Kidney (tissue), 14 donors: Measurements from ENCODE around the gene XIRP2. TPM values are rescaled to one million over a fixed set of nuclear protein-coding genes. Genes with fewer than 3 reads are reported as not detected.
A peak's percentile ranks its signal among the peaks of the same experiment; 100 is the strongest.

Experiments used
- DNase-seq, 5 donors: peaks; one replicate each; pipeline ENCODE4 v3.0.0-alpha.2; 2013 to 2020
- FAIRE-seq: peaks from 2 replicates; lab custom pipeline; 2012; peaks lifted over from hg19 to GRCh38; lab: Jason Lieb, UNC
- H3K27ac ChIP-seq, 2 donors: one replicate each; pipeline ENCODE4 v1.7.0; 2013; ENCODE audit warnings: low read depth in 2 of 2, low read length in 2 of 2, inconsistent platforms in 1 of 2
- H3K27me3 ChIP-seq: one replicate; pipeline ENCODE4 v1.7.1; 2013; ENCODE audit warnings: low read length, inconsistent platforms; ENCODE audit not compliant: control insufficient read depth, insufficient read depth
- H3K36me3 ChIP-seq, 3 donors: one replicate each; pipeline versions ENCODE4 v1.7.0 to v1.7.1; 2013; ENCODE audit warnings: low read length in 3 of 3, control low read depth in 1 of 3, inconsistent platforms in 1 of 3; ENCODE audit not compliant: insufficient read depth in 3 of 3, control insufficient read depth in 2 of 3
- H3K4me1 ChIP-seq, 3 donors: one replicate each; pipeline versions ENCODE4 v1.7.0 to v1.7.1; 2013; ENCODE audit warnings: low read length in 3 of 3, inconsistent platforms in 1 of 3, low read depth in 1 of 3; ENCODE audit not compliant: control insufficient read depth in 2 of 3, insufficient read depth in 2 of 3
- H3K4me3 ChIP-seq, 3 donors: one replicate each; pipeline versions ENCODE4 v1.7.0 to v1.8.1; 2013; ENCODE audit warnings: low read length in 3 of 3, control low read depth in 1 of 3, inconsistent platforms in 1 of 3
- H3K9ac ChIP-seq, 3 donors: one replicate each; pipeline versions ENCODE4 v1.7.0 to v1.7.1; 2013; ENCODE audit warnings: low read length in 3 of 3, control low read depth in 1 of 3, inconsistent platforms in 1 of 3
- H3K9me3 ChIP-seq, 3 donors: one replicate each; pipeline versions ENCODE4 v1.7.0 to v1.7.1; 2013; ENCODE audit warnings: low read length in 3 of 3, control low read depth in 1 of 3, inconsistent platforms in 1 of 3; ENCODE audit not compliant: control insufficient read depth in 2 of 3, insufficient read depth in 1 of 3
- CTCF ChIP-seq: IDR thresholded peaks from 3 replicates; pipeline ENCODE4 v1.5.1; 2012; ENCODE audit warnings: mild to moderate bottlenecking, moderate library complexity, borderline replicate concordance; ENCODE audit not compliant: insufficient read depth; ENCODE audit errors: extremely low read depth
- intact Hi-C: fragments of 100-400 bp; cut with DNase I; formaldehyde crosslinking; loops from one replicate; pipeline ENCODE4 v1.11.1; 2022
- polyA plus RNA-seq: library from polyadenylated mRNA; stranded (reverse); fragments of 350-450 nt; fragmentation: Illumina TruSeq; extraction: RNeasy Lipid Tissue Mini Kit (QIAGEN cat#74804); gene quantifications from one replicate; pipeline ENCODE4 v1.2.3, GENCODE V29; 2014; ENCODE audit warnings: low read depth, low replicate concordance; ENCODE audit not compliant: insufficient read depth
- total RNA-seq: library from RNA; stranded (reverse); fragmentation: NEBNext Ultra II Directional; extraction: Animal tissue kit (Norgen Biotek cat#: 25700); gene quantifications from one replicate; pipeline ENCODE4 v1.2.1, GENCODE V29; 2021
- donor health status: control.
- donor health status: control.
- donor health status: control.
- donor health status: control.
- donor health status: control.
- donor health status: DM: yes; HTN: yes; CAD: no.
- donor health status: Normal renal cell carcinoma (clear cell type).

The XIRP2 gene
- total and polyA plus RNA-seq, 2 donors from 2014 or later: not detected

- Histone ChIP-seq H3K4me3 (no peak overlapping the region), H3K27me3 (no peaks in the 10 kb centered on the region), H3K4me1 (no peaks in the 10 kb centered on the region), H3K27ac (no peak overlapping the region), H3K9me3 (no peaks in the 10 kb centered on the region), H3K36me3 (no peaks in the 10 kb centered on the region), H3K9ac (no peak overlapping the region)
- FAIRE-seq: no peak
- peak in 2 of 5 donors; percentile 27 to 41 for DNase-seq
- TF ChIP-seq CTCF: no peak
- intact Hi-C loops: no loop called here
These were observed 70.8 kb downstream of the XIRP2 start for GRCh38 chr2:166958986-166959481.

GRCh38 chr2:166959556-166959955, 71.3 kb downstream of the XIRP2 start:
- Histone ChIP-seq H3K4me3 (no peak overlapping the region), H3K9ac (no peak overlapping the region), H3K4me1 (no peaks in the 10 kb centered on the region), H3K36me3 (no peaks in the 10 kb centered on the region), H3K27me3 (no peaks in the 10 kb centered on the region), H3K27ac (no peak overlapping the region), H3K9me3 (no peaks in the 10 kb centered on the region)
- intact Hi-C loops: no loop called here
- DNase-seq: no peak
- TF ChIP-seq CTCF: no peak
- FAIRE-seq: no peak

GRCh38 chr2:166960702-166961270, 72.5 kb downstream of the XIRP2 start:
- Histone ChIP-seq H3K9ac (no peak overlapping the region), H3K4me1 (no peaks in the 10 kb centered on the region), H3K27me3 (no peaks in the 10 kb centered on the region), H3K9me3 (no peaks in the 10 kb centered on the region), H3K27ac (no peak overlapping the region), H3K4me3 (no peak overlapping the region), H3K36me3 (no peaks in the 10 kb centered on the region)
- DNase-seq: no peak
- no peak for FAIRE-seq
- intact Hi-C loops: no loop called here
- TF ChIP-seq CTCF: no peak

- Histone ChIP-seq H3K27ac (no peak overlapping the region), H3K36me3 (no peaks in the 10 kb centered on the region), H3K9me3 (no peaks in the 10 kb centered on the region), H3K27me3 (no peaks in the 10 kb centered on the region), H3K9ac (no peak overlapping the region), H3K4me3 (no peak overlapping the region), H3K4me1 (no peaks in the 10 kb centered on the region)
- no peak for DNase-seq
- intact Hi-C loops: no loop called here
- TF ChIP-seq CTCF: no peak
- no peak for FAIRE-seq
These were observed 73.7 kb downstream of the XIRP2 start for GRCh38 chr2:166961933-166962332.
